ENCODE results near the gene DNAH12. TPM values are rescaled to one million over a fixed set of nuclear protein-coding genes. Genes with fewer than 3 reads are reported as not detected.

The DNAH12 gene
- total RNA-seq, 1 donor from 2014 or later, result 0.23 TPM

GRCh38 chr3:57275393-57275792, 268.8 kb downstream of the DNAH12 start:
- FAIRE-seq, result no peak

GRCh38 chr3:57274845-57275244, 269.3 kb downstream of the DNAH12 start:
- no peaks in the 10 kb centered on the region for H3K27me3 Mint-ChIP-seq (ENCODE audit: low read depth, unreplicated experiment)
- TF ChIP-seq EZH2 (IDR thresholded peaks at IDR 0.05; ENCODE audit: insufficient read depth, low read length), result no peak
- no peak for TF ChIP-seq CTCF (IDR thresholded peaks at IDR 0.05; ENCODE audit: insufficient read depth, low read depth, low read length)
- Histone ChIP-seq H3K36me3 (ENCODE audit: insufficient read depth, low read length) (peaks cover 3% of the 10 kb centered on the region), H3K27me3 (ENCODE audit: insufficient read depth, low read length) (no peaks in the 10 kb centered on the region), H4K20me1 (ENCODE audit: insufficient read depth, low read length) (no peaks in the 10 kb centered on the region), H3K9me3 (ENCODE audit: insufficient read depth, low read depth, low read length) (no peaks in the 10 kb centered on the region), H3K9ac (ENCODE audit: low read length) (no peak overlapping the region), H3K79me2 (ENCODE audit: insufficient read depth, low read length) (no peaks in the 10 kb centered on the region), H3K4me2 (ENCODE audit: low read length) (no peak overlapping the region), H2AFZ (ENCODE audit: low read depth, low read length) (no peak overlapping the region), H3K27ac (ENCODE audit: low read depth, low read length) (no peak overlapping the region), H3K4me3 (ENCODE audit: insufficient read depth, low read depth, low read length) (no peak overlapping the region), H3K4me1 (ENCODE audit: insufficient read depth, low read length) (no peaks in the 10 kb centered on the region)
- H3K4me1 Mint-ChIP-seq (ENCODE audit: low read depth, unreplicated experiment), result no peaks in the 10 kb centered on the region
- H3K36me3 Mint-ChIP-seq (ENCODE audit: low read depth, unreplicated experiment), result peaks cover 10% of the 10 kb centered on the region
- FAIRE-seq, result no peak
- no peaks in the 10 kb centered on the region for H3K9me3 Mint-ChIP-seq (ENCODE audit: unreplicated experiment)
- no peak overlapping the region for H3K27ac Mint-ChIP-seq (ENCODE audit: unreplicated experiment)
- DNase-seq (ENCODE audit: low read depth), result no peak
- no peak overlapping the region for H3K4me3 Mint-ChIP-seq (ENCODE audit: unreplicated experiment)

More at GRCh38 chr3:57275393-57275792, 268.8 kb downstream of the DNAH12 start:
- H4K20me1 ChIP-seq (ENCODE audit: insufficient read depth, low read length), result no peaks in the 10 kb centered on the region
- H3K27ac Mint-ChIP-seq (ENCODE audit: unreplicated experiment), result no peak overlapping the region
- peaks cover 3% of the 10 kb centered on the region for H3K36me3 ChIP-seq (ENCODE audit: insufficient read depth, low read length)
- no peaks in the 10 kb centered on the region for H3K4me1 Mint-ChIP-seq (ENCODE audit: low read depth, unreplicated experiment)
- H3K27me3 Mint-ChIP-seq (ENCODE audit: low read depth, unreplicated experiment), result no peaks in the 10 kb centered on the region
- no peak overlapping the region for H3K4me3 ChIP-seq (ENCODE audit: insufficient read depth, low read depth, low read length)
- no peak overlapping the region for H3K4me3 Mint-ChIP-seq (ENCODE audit: unreplicated experiment)
- no peak overlapping the region for H3K4me2 ChIP-seq (ENCODE audit: low read length)
- peaks cover 10% of the 10 kb centered on the region for H3K36me3 Mint-ChIP-seq (ENCODE audit: low read depth, unreplicated experiment)
- no peak overlapping the region for H2AFZ ChIP-seq (ENCODE audit: low read depth, low read length)
- H3K9ac ChIP-seq (ENCODE audit: low read length), result no peak overlapping the region
- H3K27me3 ChIP-seq (ENCODE audit: insufficient read depth, low read length), result no peaks in the 10 kb centered on the region
- H3K9me3 Mint-ChIP-seq (ENCODE audit: unreplicated experiment), result no peaks in the 10 kb centered on the region
- no peaks in the 10 kb centered on the region for H3K9me3 ChIP-seq (ENCODE audit: insufficient read depth, low read depth, low read length)
- TF ChIP-seq CTCF (IDR thresholded peaks at IDR 0.05; ENCODE audit: insufficient read depth, low read depth, low read length) (no peak), EZH2 (IDR thresholded peaks at IDR 0.05; ENCODE audit: insufficient read depth, low read length) (no peak)
- no peak overlapping the region for H3K27ac ChIP-seq (ENCODE audit: low read depth, low read length)
- no peaks in the 10 kb centered on the region for H3K79me2 ChIP-seq (ENCODE audit: insufficient read depth, low read length)
- H3K4me1 ChIP-seq (ENCODE audit: insufficient read depth, low read length), result no peaks in the 10 kb centered on the region
- DNase-seq (ENCODE audit: low read depth), result no peak

- Histone ChIP-seq H3K4me1 (ENCODE audit: insufficient read depth, low read length) (no peaks in the 10 kb centered on the region), H3K9me3 (ENCODE audit: insufficient read depth, low read depth, low read length) (no peaks in the 10 kb centered on the region), H3K9ac (ENCODE audit: low read length) (no peak overlapping the region), H3K36me3 (ENCODE audit: insufficient read depth, low read length) (peaks cover 8% of the 10 kb centered on the region), H3K79me2 (ENCODE audit: insufficient read depth, low read length) (no peaks in the 10 kb centered on the region), H3K27ac (ENCODE audit: low read depth, low read length) (no peak overlapping the region), H3K4me2 (ENCODE audit: low read length) (no peak overlapping the region), H4K20me1 (ENCODE audit: insufficient read depth, low read length) (no peaks in the 10 kb centered on the region), H3K4me3 (ENCODE audit: insufficient read depth, low read depth, low read length) (no peak overlapping the region), H2AFZ (ENCODE audit: low read depth, low read length) (no peak overlapping the region), H3K27me3 (ENCODE audit: insufficient read depth, low read length) (no peaks in the 10 kb centered on the region)
- DNase-seq (ENCODE audit: low read depth) (no peak), FAIRE-seq (no peak)
- TF ChIP-seq EZH2 (IDR thresholded peaks at IDR 0.05; ENCODE audit: insufficient read depth, low read length), result no peak
- TF ChIP-seq CTCF (IDR thresholded peaks at IDR 0.05; ENCODE audit: insufficient read depth, low read depth, low read length), result no peak
- Mint-ChIP-seq H3K4me1 (ENCODE audit: low read depth, unreplicated experiment) (no peaks in the 10 kb centered on the region), H3K27me3 (ENCODE audit: low read depth, unreplicated experiment) (no peaks in the 10 kb centered on the region), H3K27ac (ENCODE audit: unreplicated experiment) (no peak overlapping the region), H3K36me3 (ENCODE audit: low read depth, unreplicated experiment) (peaks cover 35% of the 10 kb centered on the region), H3K4me3 (ENCODE audit: unreplicated experiment) (no peak overlapping the region), H3K9me3 (ENCODE audit: unreplicated experiment) (peaks cover 5% of the 10 kb centered on the region)
Measured at GRCh38 chr3:57268416-57268815, 275.7 kb downstream of the DNAH12 start.

Data from astrocyte (in vitro differentiated cells and primary cell).